GM19025 (cell line): ENCODE results near the gene SEMA3F.
"Not testable (repeated sequence)": the region's sequence is repeated elsewhere in the genome, so short reads cannot be mapped to it uniquely, and the experiment has no call there.

Experiments used
- ATAC-seq: cut with Tn5 transposase; IDR thresholded peaks from one replicate; pipeline ENCODE4 v1.9.1; 2021; ENCODE audit warnings: mild to moderate bottlenecking, low read depth, moderate library complexity; ENCODE audit not compliant: unreplicated experiment

Gene SEMA3F

GRCh38 chr3:50207359-50208042 lies 52.4 kb downstream of the SEMA3F start:
- ATAC-seq: no peak

- ATAC-seq: no peak
Measured at GRCh38 chr3:50208677-50209344, 53.7 kb downstream of the SEMA3F start.

- no peak for ATAC-seq
Measured at GRCh38 chr3:50210176-50210509, 55.0 kb downstream of the SEMA3F start.

- no peak for ATAC-seq
Measured at GRCh38 chr3:50210510-50211367, 55.6 kb downstream of the SEMA3F start.

- not testable (repeated sequence) for ATAC-seq
Measured at GRCh38 chr3:50211368-50211717, 56.2 kb downstream of the SEMA3F start.

GRCh38 chr3:50211930-50212329 lies 56.8 kb downstream of the SEMA3F start:
- no peak for ATAC-seq

- no peak for ATAC-seq
Measured at GRCh38 chr3:50212502-50212901, 57.4 kb downstream of the SEMA3F start.

- ATAC-seq: no peak
Measured at GRCh38 chr3:50212971-50213370, 57.8 kb downstream of the SEMA3F start.

GRCh38 chr3:50213373-50213772 lies 58.2 kb downstream of the SEMA3F start:
- ATAC-seq: no peak

GRCh38 chr3:50214824-50215223 lies 59.7 kb downstream of the SEMA3F start:
- no peak for ATAC-seq

- no peak for ATAC-seq
Measured at GRCh38 chr3:50215529-50215928, 60.4 kb downstream of the SEMA3F start.

- no peak for ATAC-seq
Measured at GRCh38 chr3:50217681-50218080, 62.6 kb downstream of the SEMA3F start.

- ATAC-seq: no peak
Measured at GRCh38 chr3:50218448-50218847, 63.3 kb downstream of the SEMA3F start.

GRCh38 chr3:50219285-50219684 lies 64.2 kb downstream of the SEMA3F start:
- no peak for ATAC-seq

- no peak for ATAC-seq
Measured at GRCh38 chr3:50220109-50220508, 65.0 kb downstream of the SEMA3F start.

GRCh38 chr3:50221051-50221410 lies 65.9 kb downstream of the SEMA3F start:
- no peak for ATAC-seq

- ATAC-seq: no peak
Measured at GRCh38 chr3:50221411-50222168, 66.5 kb downstream of the SEMA3F start.

GRCh38 chr3:50222169-50222528 lies 67.0 kb downstream of the SEMA3F start:
- ATAC-seq: no peak

- no peak for ATAC-seq
Measured at GRCh38 chr3:50224639-50225038, 69.5 kb downstream of the SEMA3F start.

GRCh38 chr3:50226888-50227389 lies 71.8 kb downstream of the SEMA3F start:
- ATAC-seq: peak; percentile 6
